Activated CD4-positive, alpha-beta T cell treated with anti-CD3 and anti-CD28 coated beads, Interleukin-2, amount 50 U/mL, for 24 hours (primary cell): Measurements from ENCODE around the gene MICAL3.

Experiments
- DNase-seq, 2 donors: peaks; one replicate each; pipeline ENCODE4 v3.0.0-alpha.2; 2020; ENCODE audit warnings: low read depth in 1 of 2, low spot score in 1 of 2

The MICAL3 gene

GRCh38 chr22:17873116-17873515 lies 151.2 kb downstream of the MICAL3 start:
- DNase-seq: no peak

GRCh38 chr22:17872471-17872870 lies 151.9 kb downstream of the MICAL3 start:
- DNase-seq: no peak

- DNase-seq: no peak
Measured at GRCh38 chr22:17871726-17872458, 152.5 kb downstream of the MICAL3 start.

GRCh38 chr22:17870407-17870806 lies 154.0 kb downstream of the MICAL3 start:
- no peak for DNase-seq

GRCh38 chr22:17869285-17870096 lies 154.9 kb downstream of the MICAL3 start:
- no peak for DNase-seq

- DNase-seq: no peak
Measured at GRCh38 chr22:17868771-17869170, 155.6 kb downstream of the MICAL3 start.

GRCh38 chr22:17867160-17867785 lies 157.1 kb downstream of the MICAL3 start:
- no peak for DNase-seq

GRCh38 chr22:17866621-17867020 lies 157.7 kb downstream of the MICAL3 start:
- no peak for DNase-seq

GRCh38 chr22:17866127-17866526 lies 158.2 kb downstream of the MICAL3 start:
- DNase-seq: no peak

GRCh38 chr22:17865183-17866055 lies 158.9 kb downstream of the MICAL3 start:
- no peak for DNase-seq

- DNase-seq: no peak
Measured at GRCh38 chr22:17864398-17865182, 159.8 kb downstream of the MICAL3 start.

- DNase-seq: no peak
Measured at GRCh38 chr22:17862646-17863181, 161.6 kb downstream of the MICAL3 start.

GRCh38 chr22:17861909-17862308 lies 162.5 kb downstream of the MICAL3 start:
- DNase-seq: no peak

GRCh38 chr22:17860220-17860965 lies 164.0 kb downstream of the MICAL3 start:
- DNase-seq: no peak

GRCh38 chr22:17858033-17858432 lies 166.3 kb downstream of the MICAL3 start:
- no peak for DNase-seq

- DNase-seq: no peak
Measured at GRCh38 chr22:17855572-17856290, 168.6 kb downstream of the MICAL3 start.

- DNase-seq: no peak
Measured at GRCh38 chr22:17853073-17853472, 171.3 kb downstream of the MICAL3 start.

- no peak for DNase-seq
Measured at GRCh38 chr22:17851759-17852158, 172.6 kb downstream of the MICAL3 start.
